Measurements from ENCODE around the gene PCSK6.

The PCSK6 gene

DNA sequence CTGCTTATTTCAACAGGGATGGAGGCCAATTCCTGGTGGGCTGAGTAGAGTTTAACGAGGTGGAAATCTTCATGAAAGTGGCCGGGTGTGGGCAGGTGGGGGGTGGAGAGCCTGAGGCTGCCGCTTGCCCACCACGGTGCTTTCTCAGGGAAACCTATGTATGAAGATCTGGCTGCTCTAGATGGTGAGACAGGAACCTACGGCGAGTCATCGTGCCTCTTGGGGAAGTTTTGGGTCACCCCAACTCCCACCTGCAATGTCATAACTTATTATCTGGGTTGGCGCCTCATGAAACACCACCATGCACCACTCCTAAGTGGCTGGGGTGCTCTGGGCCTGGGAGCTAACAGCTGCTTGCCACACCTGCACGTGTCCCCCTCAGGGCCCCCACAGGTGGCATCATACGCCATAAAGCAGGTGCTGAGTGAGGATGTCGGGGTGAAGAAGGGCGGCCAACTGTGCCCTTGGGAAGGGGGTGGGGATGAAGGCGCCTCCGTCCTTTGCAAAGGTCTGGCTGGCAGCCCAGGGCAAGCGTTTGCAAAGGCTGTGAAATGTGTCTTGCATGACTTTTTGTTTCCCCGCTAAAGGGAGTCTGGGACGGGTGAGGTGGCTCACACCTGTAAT is 166.5 kb downstream of the PCSK6 start:
- no peak for DNase-seq

DNA sequence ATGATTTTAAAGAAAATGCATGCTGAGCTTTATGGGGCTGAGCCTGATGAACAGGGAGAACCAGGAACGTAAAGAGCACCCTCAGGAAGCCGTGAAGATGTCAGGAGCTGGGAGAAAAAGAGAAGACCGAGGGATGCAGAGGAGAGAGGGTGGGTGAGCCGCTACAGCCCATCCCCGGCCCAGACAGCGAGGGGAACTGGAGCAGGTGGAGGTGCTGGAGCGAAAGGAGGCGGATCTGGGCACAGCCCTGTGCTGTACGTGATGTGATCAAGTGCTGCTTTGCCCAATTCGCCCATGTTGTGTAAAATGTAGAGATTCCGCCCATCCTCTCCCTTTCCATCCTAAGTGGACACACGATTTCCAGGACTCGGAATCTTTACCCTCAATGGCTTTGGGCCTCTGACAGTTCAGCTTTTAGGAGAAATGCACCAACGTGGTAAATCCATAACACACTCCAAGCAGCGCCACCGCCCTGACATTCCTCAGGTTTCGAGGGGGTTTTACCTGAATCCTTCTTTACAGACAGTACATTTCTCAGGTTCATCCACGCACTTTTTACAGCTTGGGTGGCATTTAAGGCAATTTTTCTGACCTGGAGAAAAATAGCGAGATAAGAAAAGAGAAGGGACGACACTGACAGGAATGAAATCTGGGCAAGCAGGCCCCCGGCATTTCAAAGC is 167.4 kb downstream of the PCSK6 start:
- DNase-seq: no peak

DNA sequence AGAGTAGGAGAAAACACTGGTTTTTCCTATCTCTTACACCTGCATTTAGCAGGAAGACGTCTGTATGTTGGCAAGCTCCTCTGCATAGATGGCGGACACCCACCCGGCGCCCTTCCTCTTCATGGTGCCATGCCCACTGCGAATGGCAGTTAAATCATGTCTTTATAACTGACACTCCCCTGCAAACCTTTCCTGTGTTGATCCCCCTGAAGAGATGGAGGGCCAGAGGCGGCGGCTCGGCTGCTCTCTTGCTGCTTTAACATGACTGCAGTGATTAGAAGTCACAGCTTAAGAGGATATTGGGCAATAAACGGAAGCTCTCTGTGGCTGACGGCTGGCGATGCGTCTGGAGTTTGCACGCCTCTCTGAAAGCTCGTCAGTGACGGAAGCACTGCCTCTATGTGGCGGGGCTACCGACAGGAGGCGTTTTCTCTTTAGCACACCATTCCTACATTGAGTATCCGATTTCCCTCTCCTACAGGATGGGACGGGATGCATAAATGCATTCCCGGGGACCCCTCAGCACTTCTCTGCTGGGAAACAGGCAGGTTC is 168.9 kb downstream of the PCSK6 start:
- peak; percentile 38 for DNase-seq

DNA sequence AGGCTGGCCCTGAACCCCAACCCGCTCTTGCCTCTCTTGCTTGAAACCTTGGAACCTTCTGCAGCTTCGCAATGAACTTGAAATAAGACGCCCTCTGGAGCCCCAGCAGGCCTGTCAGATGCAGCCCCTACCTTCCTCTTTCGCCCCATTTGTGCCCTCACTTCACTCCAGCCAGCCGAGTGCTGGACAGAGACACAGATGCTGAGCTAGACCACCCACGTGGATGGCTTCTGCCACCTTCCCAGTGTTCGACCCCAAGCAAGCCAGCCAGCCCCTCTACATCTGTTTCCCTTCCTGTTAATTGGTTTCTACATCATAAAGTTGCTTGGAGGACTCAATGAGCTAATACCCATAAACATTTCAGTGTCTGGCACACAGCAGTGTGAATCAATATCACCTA is 170.7 kb downstream of the PCSK6 start:
- DNase-seq: no peak

DNA sequence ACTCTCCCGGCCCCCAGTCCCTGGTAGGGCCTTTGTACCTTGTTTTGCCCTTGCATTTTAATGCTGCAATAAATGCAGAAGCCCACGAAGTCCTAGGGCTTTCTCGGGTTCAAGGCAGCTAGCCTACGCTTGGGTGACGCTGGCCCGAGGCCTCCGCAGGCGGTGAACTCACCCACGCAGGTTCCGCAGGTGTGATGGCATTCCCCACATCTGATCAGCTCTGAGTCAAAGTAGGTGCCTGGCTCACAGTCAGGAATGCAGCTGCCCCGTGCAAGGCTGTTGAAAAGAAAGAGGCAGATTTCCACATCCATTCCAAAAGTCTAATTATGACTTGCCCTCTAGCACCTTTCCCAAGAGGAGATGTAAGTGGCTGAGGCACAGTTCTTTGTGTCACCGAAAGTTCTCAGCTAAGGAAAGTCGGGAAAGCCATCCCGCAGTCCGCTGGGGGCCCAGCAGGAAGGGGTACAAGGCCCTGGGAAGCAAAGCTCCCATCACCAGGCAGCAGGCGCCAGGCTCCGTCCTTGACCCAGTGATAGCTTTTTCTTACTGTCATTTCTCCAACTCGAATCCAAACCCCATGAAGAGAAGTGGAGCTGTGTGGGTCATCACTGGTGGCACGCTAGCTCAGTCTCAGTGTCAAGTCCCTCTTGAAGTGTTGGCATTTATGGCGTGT is 171.2 kb downstream of the PCSK6 start:
- no peak for DNase-seq

DNA sequence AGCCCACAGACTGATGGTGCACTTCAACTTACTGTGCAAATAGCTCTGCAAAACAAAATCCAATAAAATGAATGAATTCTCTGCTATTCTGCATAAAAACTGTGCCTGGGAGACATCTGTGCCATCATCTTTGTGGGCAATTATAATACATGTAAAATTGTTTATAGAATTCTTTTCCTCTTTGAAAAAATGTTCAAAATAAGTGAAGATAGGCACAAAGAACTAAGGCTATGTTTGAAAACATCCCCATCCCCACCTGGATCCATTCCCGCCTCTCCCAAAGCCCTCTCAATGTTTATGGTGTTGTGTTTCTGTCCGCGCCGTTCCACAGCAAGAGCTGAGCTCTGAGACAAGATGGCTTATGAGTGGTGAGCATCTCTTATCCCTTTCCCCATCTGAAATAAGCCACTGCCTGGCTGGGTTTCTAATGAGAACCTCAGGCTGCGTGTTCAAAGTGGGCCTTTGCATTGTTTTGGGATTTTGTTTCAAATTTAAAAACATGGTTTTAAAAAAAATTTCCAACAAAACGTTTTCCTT is 172.1 kb downstream of the PCSK6 start:
- DNase-seq: no peak

DNA sequence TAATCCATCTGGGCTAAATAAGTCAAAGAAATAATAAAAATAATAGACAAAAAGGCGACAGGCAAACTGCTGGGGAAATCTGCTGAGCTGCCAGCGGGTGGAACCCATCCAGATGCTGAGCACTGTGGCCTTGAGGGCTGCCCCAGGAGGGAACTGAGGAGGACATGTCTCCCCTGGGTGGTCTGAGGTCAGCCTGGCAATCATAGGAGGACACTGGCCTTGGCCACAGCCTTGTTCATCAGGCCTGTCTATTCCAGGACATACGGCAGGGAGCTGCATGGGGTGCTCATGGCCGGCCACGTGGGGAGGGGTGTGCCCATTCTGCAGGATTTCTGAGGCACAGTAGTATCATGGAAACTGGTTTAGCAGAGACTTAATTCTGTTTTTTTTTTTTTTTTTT is 173.0 kb downstream of the PCSK6 start:
- no peak for DNase-seq

DNA sequence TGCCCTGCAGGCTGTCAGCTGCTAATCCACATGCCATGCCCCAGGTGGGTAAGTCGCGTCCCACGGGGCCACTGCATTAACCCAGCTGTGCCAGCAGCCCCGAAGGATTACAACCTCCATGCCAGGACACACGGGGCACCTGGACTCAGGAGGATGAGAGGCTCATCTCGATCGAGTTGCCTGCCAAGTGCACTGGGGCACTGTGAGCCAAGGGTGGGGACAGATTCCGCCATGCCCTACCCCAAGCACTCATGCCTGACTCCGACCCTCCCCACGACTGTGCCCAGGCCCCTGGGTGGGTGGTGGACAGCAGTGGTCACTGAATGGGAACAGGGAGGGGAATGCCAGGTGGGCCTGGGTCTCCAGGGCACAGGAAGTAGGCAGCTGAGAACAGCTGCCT is 173.8 kb downstream of the PCSK6 start:
- no peak for DNase-seq

DNA sequence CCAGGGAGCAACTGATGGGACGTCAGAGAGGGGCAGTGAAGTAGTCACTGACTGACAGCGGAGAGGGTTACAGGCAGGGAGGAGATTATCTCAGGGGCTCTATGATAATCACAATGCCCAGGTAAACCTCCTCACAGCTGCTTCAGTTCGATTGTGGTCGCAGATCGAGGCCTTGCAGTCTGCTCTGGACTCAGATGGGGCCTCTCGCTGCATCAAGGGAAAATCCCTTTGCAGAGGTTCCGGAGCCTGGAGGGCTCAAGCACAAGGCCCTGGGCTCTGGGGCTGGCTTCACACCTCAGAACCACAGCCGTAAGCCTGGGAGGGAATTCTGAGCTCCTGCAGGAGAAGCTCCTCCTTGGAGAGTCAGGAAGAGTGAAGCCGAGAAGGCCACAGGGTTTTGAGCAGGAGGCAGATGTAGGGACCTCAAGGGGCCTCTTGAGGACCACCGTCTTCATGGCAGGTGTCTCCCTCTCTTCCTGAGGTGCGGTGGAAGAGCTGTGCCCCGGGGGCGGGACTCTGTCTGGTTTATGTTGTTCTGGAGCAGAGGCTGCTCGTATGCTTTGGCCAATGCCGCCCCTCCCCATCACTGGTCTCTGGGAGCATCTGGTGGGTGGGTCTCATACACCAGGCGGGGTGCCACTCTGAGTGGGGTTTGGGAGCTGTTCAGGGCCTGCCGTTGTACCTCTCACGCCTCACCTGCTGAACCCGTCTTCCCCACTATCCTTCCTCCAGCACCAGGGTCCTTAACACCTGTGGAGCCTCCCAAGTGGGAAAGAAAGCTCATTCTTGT is 175.0 kb downstream of the PCSK6 start:
- no peak for DNase-seq

DNA sequence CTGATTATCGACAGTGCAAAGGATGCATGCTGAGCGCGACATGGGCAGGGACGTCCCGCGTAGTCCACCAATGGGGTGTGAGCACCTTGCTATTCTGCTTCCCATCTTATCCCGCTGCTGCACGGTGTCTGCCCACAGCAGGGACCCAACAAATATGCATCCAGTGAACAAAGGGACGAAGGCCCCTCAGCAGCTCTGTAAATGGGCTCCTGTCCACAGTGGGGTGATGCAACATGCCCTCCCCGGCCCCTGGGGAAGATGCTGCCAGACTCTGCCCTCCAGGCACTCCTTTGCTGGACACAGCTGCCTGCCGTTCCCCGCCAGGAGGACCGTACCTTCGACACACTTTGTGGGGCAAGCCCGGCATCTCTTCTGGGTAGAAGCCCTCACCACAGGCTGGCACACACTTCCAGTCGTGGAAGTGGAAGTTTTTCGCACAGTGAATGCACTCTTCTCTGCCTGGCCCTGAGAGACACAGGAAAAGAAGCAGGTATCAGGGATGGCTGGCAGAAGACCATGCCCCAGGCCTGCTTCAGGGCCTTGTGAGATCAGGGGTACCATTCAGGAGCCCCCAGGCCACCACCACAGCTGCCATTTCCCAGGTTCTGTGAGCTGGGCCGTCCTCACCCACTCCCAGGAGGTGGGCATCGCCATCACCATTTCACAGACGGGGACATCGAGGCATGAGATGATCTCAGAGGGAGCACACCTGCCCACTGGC is 176.3 kb downstream of the PCSK6 start:
- DNase-seq: no peak

DNA sequence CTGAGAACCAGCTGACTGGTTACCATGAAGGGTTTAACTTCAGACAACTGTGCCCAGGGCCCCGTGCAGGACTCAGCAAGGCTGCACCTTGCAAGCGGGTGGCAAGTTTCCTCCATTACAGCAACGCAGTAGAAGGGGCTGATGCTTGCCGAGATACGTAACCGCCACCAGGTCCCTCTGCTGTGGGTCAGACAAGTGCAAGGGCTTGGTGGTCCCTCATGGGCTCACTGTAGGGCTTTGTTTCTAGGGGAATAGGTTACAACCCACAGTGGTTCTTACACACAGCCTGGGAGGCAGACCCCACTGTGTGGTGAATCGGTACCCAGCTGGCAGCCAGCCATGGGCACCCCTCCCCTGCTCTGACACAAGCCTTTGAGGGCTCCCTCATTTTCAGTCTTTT is 179.0 kb downstream of the PCSK6 start:
- no peak for DNase-seq

DNA sequence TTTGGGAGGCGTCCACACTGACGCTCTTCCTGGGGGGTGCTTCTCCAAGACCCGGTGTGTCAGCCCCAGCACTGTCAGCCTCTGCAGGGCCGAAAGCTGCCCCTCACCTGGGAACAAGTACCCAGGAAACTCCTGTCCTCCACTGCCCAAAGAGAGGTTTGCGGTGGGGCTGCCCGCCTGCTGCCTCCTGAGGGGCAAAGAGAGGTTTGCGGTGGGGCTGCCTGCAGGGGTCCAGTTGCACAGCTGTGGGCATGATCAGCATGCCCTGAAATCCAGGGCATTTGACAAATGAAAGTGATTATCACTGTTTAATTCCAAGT is 179.4 kb downstream of the PCSK6 start:
- DNase-seq: no peak

DNA sequence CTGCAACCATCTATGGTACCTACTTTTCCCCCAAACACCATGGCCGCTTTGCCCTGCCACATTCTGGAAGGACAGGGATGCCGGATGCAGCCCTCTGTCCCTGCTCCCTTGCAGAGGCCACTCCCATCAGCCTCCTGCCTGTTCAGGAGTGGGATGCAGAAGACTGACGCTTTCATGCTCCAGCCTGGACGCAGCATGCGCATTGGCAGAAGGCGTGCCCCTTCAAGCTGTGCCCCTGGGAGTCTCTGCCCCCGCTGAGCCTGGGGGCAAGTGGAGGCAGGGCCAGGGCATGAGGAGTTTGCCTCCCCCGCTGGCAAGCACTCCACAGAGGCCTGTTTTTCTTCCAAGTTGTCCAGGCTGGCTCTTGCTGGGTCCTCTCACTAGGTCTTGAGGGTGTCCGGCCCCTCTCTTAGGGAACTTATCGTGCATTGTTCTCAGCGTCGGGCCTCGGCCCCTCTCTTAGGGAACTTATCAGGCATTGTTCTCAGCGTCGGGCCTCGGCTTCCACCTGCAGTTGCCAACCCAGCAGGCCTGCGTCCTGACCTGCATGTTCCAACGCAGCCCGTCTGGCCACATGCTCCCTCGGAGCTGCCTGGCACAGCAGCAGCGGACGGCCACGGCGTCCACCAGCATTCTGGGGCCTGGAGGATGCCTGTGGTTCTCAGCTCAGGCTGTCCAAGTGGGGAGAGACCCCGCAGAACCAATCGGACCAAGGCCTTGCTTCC is 179.9 kb downstream of the PCSK6 start:
- no peak for DNase-seq

DNA sequence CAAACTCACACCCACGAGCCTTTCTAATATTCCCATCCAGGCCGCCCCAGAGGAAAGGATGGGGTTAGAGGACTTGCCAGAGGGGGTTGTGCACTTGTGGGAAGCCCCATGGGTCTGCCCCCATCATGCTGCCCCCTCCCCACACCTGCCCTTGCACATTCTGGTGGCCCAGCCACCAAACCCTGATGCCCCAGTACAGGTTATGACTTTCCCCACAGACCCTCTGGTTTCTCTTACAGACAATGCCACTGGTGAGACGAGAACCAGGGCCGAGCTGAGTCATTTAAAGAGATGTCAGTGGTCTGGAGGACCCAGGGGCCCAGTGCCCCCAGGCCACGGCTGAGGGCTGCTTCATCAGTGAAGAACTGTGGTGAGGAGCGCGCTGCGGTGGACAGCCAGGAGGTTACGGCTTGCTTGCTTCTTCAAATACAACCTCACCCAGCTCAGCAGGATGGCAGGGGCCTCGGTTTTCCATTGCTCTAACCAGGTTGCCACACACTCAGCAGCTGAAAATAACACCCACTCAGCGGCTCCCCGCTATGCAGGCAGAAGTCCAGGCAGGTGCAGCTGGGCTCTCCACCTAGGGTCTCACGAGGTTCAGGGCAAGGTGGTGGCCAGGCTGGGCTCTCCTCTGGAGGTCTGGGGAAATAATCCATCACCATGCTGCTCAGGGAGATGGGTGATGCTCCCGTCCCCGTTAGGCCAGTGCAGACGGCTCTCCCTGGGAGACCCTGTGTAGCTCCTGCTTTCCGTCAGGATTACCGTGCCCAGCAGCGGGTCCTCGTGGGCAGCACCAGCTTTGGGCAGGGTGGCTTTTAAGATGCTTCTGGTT is 180.7 kb downstream of the PCSK6 start:
- no peak for DNase-seq

DNA sequence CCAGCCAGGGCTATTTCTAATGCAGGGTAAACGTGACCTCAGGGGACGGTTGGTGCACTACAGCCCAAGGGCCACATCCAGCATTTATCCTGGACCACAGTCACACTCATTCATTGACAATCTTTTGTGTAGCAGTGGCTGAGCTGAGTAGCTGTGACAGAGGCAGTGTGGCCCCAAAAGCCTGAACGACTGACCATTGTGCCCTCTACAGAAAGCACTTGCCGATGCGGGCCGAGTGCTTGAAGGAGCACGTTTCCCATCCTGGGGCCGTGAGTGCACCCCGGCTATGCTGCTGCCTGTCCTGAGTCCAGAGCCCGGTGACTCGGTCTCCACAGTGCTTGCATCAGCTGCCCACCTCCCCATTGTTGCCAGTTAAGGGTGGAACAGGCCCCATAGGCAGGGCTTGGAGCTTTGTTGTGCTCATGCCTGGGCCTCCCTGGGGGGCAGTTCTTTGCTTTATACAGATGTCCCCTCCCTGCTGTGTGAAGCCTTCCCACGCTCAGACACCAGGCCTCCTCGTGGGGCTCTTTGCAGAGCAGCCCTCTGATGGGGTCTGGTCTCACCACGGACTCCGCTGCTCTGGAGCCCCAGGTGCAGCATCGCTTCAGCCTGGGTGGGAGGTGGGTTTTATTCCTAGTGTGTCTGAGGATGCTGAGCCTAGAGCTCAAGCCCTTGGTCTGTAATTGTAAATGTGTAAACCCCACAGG is 181.5 kb downstream of the PCSK6 start:
- no peak for DNase-seq

DNA sequence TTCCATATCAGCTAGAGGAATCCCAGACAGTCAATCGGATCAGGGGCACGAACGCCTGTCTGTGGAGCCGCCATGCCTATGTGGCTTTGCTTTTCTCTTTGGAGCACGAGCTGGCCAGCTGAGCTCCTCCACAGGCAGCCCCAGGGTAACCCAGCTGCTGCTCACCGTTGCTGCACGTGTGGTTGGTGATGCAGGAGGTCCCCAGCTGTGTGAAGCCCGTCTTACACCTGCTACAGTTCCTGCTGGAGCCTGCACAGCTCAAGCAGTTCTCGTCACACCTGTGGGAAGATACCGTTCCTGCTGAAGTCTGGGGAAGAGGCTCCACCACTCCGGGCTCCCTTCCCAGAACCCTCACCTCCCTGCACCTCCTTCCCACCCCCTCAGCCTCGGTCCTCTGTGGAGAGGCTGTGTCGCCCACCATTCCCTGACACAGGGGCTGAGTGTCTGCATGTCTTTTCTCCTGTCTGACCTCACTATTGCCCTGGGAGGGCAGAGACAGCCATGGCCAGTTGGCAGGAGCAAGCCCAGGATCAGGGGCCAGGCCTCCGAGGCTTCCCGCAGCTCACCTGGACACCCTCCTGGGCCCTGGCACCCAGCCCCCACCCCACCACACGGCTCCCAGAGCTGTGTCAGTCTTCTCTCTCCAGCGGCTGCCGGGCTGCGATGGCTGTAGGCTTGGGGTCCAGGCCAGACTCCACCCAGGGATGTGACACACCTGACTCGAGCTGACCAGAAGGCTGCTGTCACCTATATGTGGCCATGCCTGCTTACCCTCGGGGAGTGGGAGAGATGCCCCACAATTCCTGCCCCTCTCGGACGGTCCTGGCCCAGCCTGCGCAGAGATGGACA is 182.2 kb downstream of the PCSK6 start:
- no peak for DNase-seq

DNA sequence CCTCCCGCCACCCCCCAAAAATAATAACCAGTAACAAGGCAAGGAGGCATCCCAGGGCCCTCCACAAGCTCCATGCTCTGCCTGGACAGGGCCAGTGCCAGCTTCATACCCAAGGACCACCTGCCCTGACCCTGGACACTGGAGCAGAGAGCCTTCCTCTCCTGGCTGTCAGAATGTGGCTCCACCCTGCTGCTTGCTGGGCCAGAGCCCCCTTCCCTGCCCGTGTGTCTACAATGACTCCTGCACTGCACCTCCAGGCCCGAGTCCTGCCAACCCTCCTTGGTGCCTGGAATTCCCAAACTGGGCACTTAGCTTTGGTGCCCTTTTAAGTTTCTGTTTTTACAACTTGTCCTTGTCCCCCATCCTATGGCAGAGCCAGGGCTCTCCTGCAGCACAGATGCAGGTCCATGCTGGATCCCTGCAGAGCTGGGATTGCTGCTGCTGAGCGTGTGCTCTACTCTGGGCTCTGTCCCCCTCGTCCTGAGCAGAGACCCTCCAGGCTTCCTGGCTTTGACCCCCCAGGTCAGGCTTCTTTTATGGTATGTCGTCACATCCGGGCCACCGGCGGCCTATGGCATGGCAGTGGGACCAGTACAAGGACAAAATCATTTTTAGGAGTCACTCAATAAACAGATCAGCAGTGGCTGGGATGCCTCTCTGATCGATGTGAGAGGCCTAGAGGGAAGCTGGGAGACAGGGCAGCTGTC is 183.0 kb downstream of the PCSK6 start:
- DNase-seq: no peak

DNA sequence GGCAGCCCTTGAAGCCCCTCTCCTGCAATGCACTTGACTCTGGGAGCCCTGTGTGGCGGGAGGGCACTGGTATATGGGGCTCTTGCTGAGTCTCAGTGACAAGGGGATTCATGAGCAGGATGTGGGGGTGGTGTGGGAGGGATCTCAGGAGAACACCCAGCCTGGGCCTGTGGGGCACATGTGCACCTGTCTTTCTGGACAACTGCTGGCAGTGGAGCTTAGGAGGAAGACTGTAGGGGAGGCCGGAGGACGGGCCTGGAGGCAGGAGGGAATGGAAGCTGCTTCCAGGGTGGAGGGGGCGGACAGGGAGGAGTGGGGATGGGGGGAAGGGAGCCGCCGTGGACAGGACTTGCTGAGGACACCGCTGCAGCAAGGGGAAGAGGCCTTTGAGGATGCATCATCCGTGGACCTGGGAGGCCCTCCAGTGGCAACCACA is 183.7 kb downstream of the PCSK6 start:
- DNase-seq: no peak

DNA sequence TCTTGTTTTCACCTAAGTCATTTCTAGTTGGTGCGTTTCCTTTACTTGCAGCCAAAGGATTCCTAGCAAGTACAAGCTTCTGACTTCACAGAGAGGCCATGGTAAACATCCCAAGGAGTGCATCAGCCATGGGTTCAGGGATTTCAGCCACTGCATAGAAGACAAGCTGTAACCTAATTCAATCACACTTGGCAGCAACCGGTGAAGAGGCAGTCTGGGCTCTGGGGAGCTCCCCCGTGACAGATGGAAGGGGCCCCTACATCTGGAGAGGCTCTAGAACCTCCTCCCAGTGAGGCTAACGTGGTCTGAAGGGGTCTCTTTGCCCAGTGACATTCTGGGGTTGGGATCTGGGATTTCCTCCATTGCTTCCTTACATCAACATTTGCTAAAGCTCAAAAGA is 186.1 kb downstream of the PCSK6 start:
- no peak for DNase-seq

All from stimulated activated CD4-positive, alpha-beta T cell treated with anti-CD3 and anti-CD28 coated beads, Interleukin-12 subunit alpha, Interleukin-12 subunit beta, amount 100 ng/mL, for 4 hours (primary cell).